NOMO-1 treated with dmso at 0.1 percent for 144 hours (cell line): Measurements from ENCODE around the gene FMOD.
"Not testable (repeated sequence)": the region's sequence is repeated elsewhere in the genome, so short reads cannot be mapped to it uniquely, and the experiment has no call there.

Source experiments
- DNase-seq: peaks from one replicate; lab custom pipeline; 2025; ENCODE audit not compliant: unreplicated experiment; lab: John Stamatoyannopoulos, UW

FMOD gene

GRCh38 chr1:203306965-203307541 lies 43.9 kb downstream of the FMOD start:
- DNase-seq = no peak

GRCh38 chr1:203306089-203306964 lies 44.6 kb downstream of the FMOD start:
- peak; percentile 29 for DNase-seq

GRCh38 chr1:203305809-203306088 lies 45.2 kb downstream of the FMOD start:
- DNase-seq = no peak

DNA sequence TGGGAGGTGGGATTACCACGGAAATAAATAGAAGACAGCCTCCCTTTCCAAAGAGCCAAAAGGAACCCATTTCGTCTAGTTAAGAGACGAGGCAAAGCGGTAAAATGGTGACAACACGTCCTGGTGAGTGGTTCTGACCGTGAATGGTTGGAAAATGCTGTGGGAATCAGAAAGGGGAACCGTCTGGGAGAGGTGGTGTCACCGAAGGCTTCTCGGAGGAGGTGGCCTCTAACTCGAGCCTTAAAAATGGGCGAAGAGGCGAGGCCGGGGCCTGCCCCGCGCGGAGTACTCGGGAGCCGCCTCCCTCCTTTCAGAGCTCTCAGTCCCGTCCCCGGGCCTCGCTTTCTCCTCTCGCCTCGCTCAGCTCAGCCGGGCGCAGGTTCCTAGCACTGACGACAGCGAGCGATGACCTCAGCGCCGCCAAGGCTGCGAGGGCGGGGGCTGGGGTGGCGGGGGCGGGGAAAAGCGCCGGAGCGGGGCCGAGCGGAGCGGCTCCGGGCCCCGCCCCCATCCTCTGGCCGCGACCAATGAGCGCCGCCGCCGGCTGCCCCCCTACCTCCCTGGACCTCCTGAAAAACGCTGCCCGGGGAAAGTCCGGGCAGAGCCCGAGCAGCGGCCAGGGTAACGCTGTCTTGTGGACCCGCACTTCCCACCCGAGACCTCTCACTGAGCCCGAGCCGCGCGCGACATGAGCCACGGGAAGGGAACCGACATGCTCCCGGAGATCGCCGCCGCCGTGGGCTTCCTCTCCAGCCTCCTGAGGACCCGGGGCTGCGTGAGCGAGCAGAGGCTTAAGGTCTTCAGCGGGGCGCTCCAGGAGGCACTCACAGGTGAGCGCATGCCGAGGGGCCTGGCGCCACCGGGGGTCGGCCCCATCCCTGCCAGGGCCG lies 45.8 kb downstream of the FMOD start, which contains the start of gene BTG2:
TSS of gene BTG2 (plus strand) at position 601 of the 890 bp plus-strand sequence. CDS start at position 689, 88 bp downstream.
- DNase-seq = peak; percentile 66

GRCh38 chr1:203304391-203304918 lies 46.5 kb downstream of the FMOD start:
- DNase-seq = no peak

DNA sequence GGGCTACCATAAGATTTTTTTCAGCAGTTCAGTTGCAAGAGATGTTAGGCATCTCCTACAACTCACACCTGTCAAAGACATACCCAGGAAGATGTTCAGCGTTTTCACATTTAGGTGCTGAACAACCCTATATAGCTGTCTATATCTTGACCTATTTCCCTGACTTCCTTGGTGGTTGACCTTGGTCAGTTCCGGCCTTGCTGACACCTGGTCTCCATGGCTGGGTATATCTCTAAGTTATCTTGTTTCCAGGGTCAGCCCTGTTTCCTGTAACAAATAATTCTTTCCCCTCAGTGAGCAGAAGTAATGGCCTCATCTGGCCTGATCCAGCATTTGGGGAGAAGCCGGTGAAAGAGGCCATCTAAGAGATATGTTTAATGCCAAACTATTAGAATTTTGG lies 48.0 kb downstream of the FMOD start:
- DNase-seq = no peak

GRCh38 chr1:203302456-203302855 lies 48.5 kb downstream of the FMOD start:
- no peak for DNase-seq

DNA sequence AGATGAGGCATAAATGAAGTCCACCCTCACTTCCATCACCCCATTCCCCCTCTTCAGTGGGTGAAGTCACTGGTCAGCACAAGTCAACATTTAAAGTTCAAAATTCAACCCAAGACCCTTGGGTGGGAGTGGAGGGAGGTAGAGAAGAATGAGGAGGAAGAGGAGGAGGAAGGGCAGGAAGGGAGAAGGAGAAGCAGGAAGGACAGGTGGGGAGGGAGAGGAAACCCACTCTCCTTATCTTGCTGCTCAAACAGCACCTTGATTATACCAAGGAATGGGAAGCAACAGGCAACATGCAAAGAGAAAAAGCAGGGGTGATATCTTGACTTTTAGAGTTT lies 49.6 kb downstream of the FMOD start:
- DNase-seq = no peak

GRCh38 chr1:203300441-203301330 lies 50.2 kb downstream of the FMOD start:
- DNase-seq = no peak

- not testable (repeated sequence) for DNase-seq
Measured at GRCh38 chr1:203299719-203300429, 51.0 kb downstream of the FMOD start.

DNA sequence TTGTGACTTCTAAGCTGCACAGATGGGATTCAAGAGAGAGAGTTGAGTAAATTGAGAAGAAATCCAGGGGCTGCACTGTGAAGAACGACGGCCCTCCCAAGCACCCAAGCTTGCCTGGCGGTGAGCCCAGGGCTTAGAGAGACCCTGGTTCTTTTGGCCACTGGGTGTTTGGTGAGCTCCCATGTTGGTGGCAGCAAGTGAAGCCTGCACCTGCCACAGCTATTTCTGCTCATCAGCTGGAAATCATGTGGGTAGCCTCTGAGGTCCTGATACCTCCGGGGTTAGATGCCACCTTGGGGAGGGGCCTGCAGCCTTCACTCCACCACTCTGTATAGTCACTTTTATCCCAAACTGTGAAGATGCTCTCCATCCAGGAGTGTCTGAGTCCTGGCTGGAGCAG lies 51.8 kb downstream of the FMOD start:
- DNase-seq = no peak

GRCh38 chr1:203296460-203297073 lies 54.4 kb downstream of the FMOD start:
- DNase-seq = no peak

GRCh38 chr1:203295796-203296195 lies 55.1 kb downstream of the FMOD start:
- no peak for DNase-seq

DNA sequence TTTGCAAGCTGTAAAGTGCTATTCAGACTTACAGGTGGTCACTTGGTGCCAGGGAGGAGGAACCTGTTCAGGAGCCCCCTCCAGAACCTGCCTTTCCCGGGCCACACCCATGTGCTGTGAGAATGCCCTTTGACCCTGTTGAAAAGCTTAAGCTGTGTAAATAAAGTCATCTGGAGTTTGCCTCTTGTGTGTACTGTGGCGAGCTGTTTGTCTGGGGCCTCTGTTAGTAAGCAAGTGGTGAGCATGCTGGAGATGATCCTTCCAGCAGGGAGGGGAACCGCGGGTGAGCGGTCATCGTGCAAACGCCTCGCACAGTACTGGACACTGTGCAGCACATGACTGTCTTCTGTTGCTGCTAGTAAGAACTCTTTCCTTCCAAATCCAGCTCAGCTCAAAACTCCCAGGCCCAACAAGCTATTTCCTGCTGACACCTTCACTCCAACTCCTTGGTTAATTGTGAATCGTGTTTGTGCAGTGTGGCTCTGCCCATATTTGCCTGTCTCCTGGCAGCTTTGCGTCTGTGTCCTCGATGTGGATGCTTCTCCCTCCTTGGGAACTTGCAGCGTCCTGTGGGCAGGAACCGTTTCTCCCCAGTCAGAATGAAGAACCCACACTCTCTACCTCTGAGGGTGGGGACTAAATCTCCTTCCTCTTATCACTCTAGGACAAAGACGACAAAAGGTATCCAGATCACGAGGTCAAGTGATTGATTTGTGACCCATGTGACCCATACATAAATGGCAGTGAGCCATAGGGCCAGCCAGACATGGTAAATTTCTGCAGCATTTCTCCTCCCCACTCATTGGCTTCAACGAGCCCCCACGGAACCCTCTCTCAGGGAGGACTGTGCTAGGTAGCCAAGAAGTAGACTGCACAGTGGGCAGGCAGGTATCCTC lies 59.5 kb downstream of the FMOD start:
- DNase-seq = no peak
